Astrocyte of the hippocampus (primary cell): Measurements from ENCODE around the gene GFPT2.

Experiments used
- DNase-seq: peaks from one replicate; pipeline ENCODE4 v3.0.0; 2011; ENCODE audit warnings: low read depth, low spot score

GFPT2 gene

DNA sequence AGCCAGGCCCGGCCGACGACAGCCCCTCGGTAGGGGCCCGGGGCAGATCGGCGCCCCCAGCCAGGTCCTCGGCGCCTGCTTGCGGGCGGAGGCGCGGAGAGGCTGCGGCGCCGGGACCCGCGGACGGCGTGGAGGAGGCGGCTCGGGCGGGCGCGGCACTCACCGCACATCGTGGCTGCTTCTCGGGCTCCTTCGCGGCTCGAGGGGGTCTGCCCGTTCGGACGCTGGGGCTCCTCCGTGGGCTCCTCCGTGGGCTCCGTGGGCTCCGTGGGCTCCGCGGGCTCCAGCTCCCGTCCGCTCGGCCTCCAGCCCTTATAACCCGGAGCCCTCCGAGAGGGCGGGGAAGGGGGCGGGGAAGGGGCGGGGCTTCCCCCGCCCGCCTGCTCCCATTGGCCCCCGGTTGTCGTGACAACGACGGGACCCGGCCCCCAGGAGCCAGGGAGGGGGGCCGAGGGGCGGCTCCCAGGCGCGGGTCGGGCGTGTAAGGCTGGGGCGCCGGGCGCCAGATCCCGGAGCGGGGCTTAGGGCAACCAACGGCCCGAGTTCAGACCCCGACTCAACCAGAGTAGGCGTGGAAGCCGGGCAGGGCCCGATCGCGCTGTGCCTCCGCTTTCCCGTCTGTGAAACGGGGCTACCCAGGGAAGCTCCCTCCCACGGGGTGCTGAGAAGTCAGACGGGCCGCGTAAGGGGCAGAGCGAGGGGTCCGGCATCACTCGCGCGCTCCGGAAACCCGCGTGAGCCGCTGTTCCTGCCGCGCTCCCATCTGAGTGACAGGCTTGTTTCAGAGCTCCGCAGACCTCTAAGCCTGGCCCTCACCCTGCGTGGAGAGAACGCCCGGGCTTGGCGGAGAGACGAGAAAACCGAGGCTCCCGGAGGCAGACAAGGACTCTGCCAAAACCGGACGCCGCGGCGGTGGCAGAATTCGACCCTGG is at the start of gene GFPT2:
TSS of gene GFPT2 (minus strand) at position 289 of the 932 bp plus-strand sequence. CDS start at position 170, 119 bp downstream.
- DNase-seq: peak; percentile 94

GRCh38 chr5:180402716-180403115 is 49.6 kb upstream of the GFPT2 start:
- no peak for DNase-seq

- no peak for DNase-seq
Observed at GRCh38 chr5:180401229-180401907, 48.2 kb upstream of the GFPT2 start.

GRCh38 chr5:180400416-180400815 is 47.3 kb upstream of the GFPT2 start:
- DNase-seq: no peak

GRCh38 chr5:180399401-180400215 is 46.5 kb upstream of the GFPT2 start:
- no peak for DNase-seq

- DNase-seq: no peak
Observed at GRCh38 chr5:180396926-180397325, 43.8 kb upstream of the GFPT2 start.

GRCh38 chr5:180395540-180396274 is 42.6 kb upstream of the GFPT2 start:
- DNase-seq: peak; percentile 16

GRCh38 chr5:180394031-180394636 is 41.0 kb upstream of the GFPT2 start:
- DNase-seq: no peak

DNA sequence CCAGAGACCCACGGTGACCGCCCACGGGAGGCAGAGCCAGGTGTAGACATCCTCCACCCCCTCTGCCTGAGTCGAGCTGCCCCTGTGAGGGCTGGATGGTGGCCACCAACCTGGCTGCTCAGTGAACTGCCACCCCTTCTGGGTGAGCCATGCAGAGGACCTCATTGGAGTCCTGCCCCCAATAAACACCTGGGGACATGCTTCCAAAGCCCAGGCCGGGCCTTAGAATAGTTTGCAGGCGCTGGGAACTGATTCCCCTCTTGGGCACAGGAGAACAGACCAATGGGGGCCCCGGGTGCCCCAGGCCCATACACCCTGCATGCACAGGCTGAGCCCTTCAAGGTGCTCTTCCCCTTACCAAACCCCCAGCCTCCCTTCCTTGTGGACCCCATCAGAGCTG is 38.1 kb upstream of the GFPT2 start:
- DNase-seq: no peak

DNA sequence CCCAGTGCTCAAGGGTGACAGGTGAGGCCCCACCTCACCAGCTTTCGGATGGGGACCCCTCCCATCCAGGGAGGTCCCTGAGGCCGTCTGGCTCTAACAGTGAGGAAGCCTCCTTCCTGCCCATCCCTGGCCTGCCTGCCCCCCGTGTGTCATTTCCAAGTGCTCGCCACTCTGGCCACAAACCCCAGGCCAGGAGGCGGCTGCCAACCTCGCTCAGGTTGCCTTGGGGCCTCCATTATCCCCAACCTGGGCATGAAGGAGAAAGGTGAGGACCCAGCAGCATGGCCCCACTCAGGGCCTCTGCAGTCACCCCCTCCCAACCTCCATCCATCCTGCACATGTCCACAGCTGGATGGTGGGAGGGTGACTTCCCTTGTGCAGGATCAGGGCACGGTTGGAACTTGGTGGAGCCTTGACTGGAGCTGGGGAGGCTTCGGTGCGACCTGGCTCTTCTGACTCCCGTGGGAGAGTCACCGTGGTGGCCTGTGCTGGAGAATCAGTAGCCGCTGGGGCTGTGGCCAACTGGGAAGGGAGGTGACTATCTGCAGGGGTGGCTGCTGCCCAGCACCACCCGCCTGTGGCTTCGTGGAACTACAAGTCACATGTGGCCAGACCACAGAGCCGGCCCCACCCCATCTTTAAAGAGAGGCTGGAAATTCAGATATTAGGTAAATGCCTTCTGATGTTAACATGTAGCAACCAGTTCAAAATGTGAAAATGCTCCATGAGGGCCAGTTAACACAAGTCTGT is 37.5 kb upstream of the GFPT2 start:
- DNase-seq: no peak

DNA sequence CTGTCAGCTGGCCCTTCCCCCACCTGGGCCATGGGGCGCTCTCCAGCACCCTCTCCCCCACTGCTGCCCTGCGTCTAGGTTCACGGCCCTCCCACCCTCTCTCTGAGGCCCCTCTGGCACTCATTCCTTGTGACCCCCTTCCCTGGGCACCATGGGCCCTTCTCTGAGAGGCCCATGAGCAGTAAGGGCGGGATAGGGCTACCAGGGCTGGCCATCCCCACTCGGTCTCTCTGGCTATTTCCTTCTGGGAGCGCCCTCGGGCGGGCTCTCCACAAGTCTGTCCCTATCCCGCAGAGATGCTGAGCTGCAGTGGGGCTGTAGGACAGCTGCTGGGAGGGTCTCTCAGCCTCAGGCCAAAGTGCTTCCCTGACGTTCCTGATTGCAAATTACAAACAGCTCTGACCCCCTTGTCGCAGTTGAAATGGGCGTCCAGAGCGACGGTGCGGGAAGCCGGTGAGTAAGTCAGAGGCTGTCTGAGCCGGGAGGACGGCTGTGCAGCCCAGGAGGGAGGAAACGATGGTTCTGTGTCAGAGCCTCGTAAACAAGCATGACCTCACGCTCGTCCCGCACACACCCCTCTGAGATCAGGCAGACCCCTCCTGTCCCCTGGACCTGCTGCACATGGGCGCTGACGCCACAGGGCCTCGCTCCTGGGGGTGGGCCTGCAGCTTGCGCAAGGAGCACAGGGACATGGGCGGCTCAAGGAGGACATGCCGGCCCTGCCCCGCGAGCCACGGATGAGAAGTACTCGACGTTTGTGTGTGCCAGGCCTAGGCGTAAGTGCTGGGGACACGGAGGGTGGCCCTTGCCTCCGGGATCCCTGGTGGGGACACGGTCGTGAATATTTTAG is 36.3 kb upstream of the GFPT2 start:
- DNase-seq: no peak

GRCh38 chr5:180387798-180388197 is 34.7 kb upstream of the GFPT2 start:
- no peak for DNase-seq

DNA sequence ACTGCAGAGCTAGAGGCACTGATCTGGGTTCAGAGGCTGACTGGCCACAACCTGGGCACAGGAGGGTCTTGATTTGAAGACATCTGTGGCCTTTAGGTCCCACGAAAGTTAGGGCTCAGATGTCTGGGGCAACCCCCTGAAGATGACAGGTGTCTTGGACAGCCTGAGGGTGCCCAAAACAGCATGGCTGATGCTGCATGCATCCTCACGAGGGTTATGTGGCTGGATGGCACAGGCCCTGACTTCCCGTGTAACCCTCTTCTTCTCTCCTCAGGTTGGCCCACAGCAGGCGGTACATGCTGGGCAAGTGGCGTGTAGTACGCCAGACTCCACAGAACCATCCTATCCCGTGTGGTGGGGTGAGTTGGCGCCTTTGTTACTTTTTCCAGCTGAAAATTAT is 29.8 kb upstream of the GFPT2 start:
- no peak for DNase-seq

GRCh38 chr5:180381851-180382480 is 28.8 kb upstream of the GFPT2 start:
- no peak for DNase-seq

DNA sequence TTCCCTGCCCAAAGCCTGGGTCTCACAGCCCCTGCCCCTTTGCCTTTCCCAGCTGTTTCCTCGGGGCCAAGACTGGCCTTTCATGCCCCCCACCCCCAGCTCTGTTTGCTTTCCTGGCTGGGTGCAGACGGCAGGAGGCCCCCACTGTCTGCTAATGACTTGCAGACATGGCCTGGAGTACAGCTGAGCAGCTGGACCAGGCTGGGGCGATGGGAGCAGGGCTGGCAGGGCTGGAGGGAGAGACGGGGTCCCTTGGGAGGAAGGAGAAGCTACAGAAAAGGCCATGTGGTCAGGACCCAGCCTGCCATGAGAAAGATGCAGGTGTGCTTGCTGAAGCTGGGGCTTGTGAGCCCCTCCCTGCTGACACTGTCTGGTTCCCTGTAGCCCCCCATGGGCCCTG is 28.3 kb upstream of the GFPT2 start:
- no peak for DNase-seq

GRCh38 chr5:180380856-180381255 is 27.7 kb upstream of the GFPT2 start:
- DNase-seq: no peak

DNA sequence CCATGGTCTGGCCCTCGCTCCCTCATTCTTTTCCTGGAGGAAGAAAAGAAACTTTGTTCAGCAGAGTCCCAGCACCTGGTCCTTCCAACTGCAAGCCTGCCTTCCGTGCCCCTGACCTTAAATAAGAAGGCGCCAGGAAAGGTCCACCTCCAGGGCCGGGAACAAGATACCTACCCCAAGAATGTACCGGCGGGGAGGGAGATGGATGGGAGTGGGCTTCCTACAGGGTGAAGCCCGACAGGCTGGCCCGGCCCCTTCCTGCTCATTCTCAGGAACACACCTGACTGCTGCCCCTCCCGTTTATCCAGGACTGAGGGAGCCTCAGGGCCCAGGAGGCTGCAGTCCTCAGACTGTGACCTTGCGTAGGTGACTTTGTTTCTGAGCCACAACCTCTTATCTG is 27.3 kb upstream of the GFPT2 start:
- DNase-seq: no peak

GRCh38 chr5:180379355-180380070 is 26.4 kb upstream of the GFPT2 start:
- DNase-seq: no peak
